Stimulated activated CD8-positive, alpha-beta memory T cell treated with anti-CD3 and anti-CD28 coated beads, Interleukin-7, amount 100 ng/mL, for 48 hours (primary cell): ENCODE results near the gene ARF3.
"Not testable (repeated sequence)": the region's sequence is repeated elsewhere in the genome, so short reads cannot be mapped to it uniquely, and the experiment has no call there.

ENCODE experiments used
- DNase-seq, 2 donors: peaks; one replicate each; pipeline ENCODE4 v3.0.0-alpha.2; 2020; ENCODE audit warnings: low read depth in 1 of 2; ENCODE audit errors: extremely low read depth in 1 of 2

Gene ARF3

DNA sequence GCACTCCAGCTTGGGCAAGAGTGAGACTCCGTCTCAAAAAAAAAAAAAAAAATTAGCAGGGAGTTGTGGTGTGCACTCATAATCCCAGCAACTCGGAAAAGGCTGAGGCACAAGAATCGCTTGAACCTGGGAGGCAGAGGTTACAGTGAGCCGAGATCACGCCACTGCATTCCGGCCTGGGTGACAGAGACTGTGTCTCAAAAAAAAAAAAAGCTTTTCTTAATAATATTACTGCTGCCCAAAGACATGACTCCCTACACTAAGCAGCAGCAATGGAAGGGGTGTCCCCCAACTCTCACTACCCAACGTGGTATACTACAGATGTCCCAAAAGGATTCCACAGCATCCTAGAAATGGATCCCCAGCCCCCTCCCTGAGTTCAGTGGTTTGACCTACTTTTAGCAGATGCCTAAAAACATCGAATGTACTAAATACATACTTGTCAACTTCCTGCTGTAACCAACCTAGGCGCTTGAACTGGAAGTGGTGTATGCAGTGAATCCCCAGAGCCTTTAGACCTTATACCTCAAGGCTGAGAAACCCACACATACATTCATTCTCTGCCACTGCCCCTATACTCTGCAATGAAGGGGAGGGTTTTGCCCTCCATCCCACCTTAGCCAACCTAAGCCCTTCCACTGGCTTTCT, 23.5 kb downstream of the ARF3 start:
- no peak for DNase-seq

DNA sequence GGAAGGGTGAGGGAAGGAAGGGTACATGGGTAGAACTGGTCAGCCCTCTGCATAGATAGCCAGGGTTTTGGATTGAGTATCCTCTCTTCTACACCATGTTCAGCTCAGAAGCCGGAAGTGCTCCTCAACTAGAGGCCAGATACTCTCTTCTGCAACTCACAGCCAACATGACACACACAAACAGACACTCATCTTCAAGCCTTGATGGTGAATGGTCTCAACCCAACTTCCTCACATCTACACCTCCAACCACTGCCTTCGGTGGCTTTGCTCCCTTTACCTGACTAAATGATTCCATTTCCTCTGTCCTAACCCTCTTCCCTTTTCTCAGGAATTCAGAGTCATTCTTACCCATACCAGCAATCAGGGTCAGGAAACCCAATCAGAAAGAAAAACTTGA, 24.4 kb downstream of the ARF3 start:
- no peak for DNase-seq

DNA sequence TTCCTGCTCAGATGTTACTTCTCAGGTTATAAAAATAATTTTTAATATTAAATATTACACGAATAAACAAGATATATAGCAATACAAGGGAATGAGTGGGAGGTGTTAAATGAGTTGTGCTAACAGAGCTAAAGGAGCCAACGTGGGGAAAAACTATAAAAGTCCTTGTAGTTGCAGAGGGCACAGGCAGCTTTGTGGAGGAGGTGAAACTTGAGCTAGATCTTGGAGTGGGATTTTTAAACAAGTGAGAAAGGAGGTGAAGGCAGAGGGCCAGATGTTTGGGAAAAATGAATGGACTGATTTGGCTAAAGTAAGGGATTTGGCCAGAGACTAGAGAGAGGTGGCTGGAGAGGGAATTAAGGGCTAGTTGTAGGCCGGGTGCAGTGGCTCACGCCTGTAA, 26.8 kb downstream of the ARF3 start:
- DNase-seq, result no peak

DNA sequence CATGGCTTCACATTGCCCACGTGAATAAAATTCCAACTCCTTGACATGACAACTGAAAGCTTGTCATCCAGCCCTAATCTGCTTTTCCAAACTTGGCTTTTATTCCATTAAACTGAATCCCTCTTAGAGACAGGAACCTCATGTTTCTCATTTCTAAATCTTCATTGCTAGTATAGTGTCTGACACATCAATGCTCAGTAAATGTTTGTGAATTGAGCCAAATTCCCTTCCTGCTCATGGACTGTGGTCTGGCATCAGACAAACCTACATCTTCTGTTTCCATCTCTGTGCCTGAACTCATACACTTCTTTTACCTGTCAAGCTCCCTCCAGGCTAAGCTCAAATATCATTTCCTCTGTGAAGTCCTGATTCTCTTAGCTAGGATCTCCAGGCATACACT, 27.7 kb downstream of the ARF3 start:
- DNase-seq, result no peak

DNA sequence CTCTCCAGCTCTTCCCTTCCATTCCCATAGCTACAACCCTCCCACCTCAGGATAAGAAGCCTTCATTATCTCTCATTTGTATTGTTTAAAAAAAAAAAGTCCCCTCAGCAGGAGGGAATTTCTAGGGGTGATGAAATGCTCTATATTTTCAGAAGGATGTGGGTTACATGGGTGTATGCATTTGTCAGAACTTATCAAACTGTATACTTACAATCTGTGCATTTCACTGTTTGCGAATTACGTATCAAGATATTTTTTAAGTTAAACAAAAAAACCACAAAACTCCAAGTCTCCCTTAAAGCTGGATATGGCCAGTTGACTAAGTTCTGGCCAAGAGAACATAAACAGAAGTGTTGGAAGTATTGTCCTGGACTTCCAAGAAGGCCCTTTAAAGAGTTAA, 30.0 kb downstream of the ARF3 start:
- no peak for DNase-seq

- peak; percentile 68 to 78 for DNase-seq
Measured at GRCh38 chr12:48925304-48926011, 31.8 kb downstream of the ARF3 start, which contains the start of gene FKBP11. Gene FKBP11 (minus strand): TSS chr12:48925492. CDS start chr12:48925428, 64 bp downstream.

GRCh38 chr12:48924617-48925303, 32.5 kb downstream of the ARF3 start:
- peak; percentile 57 to 63 for DNase-seq

DNA sequence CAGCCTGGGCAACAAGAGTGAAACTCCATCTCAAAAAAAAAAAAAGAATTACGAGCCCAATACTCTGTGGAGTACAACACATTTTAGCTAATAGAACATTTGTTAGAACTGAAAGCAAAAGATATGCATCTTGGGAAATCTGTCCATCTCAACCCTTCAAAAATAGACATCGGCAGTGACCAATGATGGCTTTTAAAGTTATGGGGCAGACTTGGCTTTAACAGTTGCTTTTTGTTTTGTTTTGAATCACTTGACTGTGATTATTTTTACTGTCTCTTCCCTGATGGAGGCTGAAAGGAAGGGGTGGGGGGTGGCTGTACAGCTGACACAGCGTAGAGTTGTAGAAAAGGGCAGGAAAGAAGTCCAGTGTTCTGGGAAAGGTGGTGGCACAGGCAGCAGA, 34.2 kb downstream of the ARF3 start:
- DNase-seq, result no peak

- DNase-seq, result no peak
Measured at GRCh38 chr12:48917857-48918537, 39.3 kb downstream of the ARF3 start.

GRCh38 chr12:48910196-48910595, 47.1 kb downstream of the ARF3 start:
- no peak for DNase-seq

GRCh38 chr12:48909698-48910097, 47.6 kb downstream of the ARF3 start:
- not testable (repeated sequence) for DNase-seq

DNA sequence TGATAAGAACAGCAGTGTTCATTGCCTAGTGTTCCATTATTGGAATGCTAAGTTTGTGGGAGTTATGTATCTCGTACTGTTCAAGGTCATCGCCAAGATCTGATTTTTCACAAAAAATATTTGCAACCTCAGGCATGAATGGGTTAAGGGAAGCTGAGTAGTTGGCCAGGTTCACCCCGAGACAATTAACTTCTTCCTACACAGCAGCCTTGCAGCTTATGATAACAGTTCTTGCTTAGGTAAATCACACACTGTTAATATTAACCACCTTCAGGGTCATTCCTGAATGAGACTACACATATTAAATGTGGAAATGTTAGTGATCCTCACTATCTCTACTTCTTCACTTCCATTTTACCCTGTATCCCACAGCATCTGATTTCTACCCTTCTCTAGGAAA, 50.0 kb downstream of the ARF3 start:
- no peak for DNase-seq

DNA sequence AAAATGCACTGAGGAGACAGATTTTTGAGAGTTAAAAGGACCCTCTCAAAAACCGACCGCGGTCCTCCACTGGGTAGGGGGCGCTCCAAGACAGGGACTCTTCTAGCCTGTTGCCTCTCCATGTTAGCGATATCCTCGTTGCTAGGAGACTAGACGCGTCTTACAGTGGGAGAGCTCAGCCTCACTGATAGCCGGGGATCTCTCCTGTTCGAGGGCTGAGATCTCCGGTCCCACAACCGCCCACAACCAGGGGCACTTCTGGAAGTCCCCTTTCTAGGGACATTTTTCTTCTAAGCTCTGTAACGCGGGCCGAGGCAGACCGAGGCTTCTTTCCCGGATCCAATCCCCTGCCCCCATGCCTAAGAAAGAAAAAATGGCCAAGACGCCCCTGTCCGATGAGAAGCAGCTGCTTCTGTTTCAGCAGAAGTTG, 53.3 kb downstream of the ARF3 start:
- DNase-seq, result peak; percentile 48 to 78

DNA sequence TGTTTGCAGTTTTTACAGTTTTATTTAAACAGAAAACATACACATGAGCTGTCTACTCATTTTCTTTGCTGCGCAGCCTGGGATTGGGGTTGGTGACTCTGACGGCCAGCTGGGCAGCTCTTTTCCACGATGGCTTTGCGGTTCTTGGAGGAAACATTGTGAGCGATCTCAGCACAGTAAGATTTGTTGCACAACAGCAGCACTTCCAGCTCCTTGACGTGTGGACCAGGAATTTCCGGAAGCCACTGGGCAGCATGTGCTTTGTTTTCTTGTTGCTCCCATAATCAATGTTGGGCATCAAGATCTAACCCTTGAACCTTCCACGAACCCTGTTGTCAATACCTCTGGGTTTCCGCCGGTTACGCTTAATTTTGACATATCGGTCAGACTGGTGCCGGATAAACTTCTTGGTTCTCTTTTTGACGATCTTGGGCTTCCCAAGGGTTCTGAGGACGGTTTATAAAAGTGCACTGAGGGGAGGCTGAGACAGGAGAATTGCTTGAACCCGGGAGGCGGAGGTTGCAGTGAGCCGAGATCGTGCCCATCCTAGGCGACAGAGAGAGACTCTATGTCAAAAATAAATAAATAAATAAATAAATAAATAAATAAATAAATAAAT, 53.8 kb downstream of the ARF3 start:
- DNase-seq, result no peak

- no peak for DNase-seq
Measured at GRCh38 chr12:48901278-48901677, 56.0 kb downstream of the ARF3 start.

DNA sequence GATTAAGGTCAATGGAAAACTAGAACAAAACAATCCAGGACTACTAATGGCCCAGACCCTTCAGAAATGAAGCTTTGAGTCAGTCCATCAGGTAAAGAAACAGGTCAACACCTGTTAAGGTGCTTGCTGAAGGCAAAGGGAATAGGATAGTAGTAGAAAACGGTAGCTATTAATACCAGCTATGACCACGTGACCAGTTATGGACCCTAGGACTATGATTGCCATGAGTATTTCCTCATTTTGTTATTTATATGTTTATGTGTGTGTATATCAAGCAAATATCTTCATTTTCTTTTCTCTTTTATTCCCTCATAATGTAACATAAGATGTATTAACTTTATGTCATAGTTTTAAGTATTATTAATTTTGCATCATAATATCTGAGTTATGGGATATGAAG, 57.6 kb downstream of the ARF3 start:
- DNase-seq, result no peak

DNA sequence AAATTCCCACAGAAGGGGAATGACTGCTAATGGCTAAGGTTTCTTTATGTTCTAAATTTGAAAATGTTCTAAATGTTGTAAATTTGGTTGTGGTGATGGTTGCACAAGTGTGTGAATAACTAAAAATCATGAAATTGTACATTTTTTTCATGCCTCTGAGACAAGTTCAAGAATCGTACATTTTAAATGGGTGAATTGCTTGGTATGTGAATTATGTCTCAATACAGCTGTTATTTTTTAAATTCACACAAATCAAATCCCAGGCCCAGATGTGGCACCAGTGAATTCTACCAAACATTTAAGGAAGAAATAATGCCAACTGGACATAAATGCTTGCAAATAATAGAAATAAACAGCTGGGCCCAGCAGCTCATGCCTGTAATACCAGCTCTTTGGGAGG, 63.0 kb downstream of the ARF3 start:
- DNase-seq, result no peak

DNA sequence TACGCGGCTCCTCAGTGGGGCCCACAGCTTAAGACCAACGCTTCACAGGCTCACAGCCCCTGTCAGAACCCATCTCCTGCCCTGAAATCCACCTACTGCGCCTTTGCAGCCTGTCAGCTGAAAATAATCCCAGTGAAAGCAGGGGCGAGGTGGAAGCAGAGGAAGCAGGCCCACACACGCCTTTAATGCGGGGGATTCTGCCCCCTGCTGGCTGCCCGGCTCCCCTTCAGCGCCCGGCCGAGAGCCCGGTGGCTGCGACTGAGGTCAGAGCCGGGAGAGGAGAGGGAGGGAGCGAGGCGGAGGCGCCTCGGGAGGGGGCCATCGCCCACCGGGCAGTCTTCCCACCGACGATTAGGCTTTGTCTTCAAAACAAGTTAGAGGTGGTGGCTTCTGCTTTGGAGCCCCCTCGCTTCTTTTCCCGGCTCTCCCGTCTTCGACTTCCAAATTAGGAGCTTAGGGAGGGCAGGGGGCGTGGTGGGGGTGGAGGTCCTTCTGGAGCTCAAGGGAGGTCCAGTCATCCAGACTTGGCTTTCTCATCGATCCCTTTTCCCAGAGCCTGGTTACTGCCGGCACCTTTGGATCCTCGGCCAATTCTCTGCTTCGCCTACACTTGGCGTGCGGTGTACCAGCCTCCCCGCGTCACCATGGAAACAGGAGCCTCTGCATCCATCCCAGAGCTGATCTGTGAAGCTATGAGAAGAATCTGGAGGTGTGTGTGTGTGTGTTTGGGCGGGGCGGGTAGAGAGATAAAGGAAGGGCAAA, 66.4 kb downstream of the ARF3 start:
- peak; percentile 53 to 55 for DNase-seq

DNA sequence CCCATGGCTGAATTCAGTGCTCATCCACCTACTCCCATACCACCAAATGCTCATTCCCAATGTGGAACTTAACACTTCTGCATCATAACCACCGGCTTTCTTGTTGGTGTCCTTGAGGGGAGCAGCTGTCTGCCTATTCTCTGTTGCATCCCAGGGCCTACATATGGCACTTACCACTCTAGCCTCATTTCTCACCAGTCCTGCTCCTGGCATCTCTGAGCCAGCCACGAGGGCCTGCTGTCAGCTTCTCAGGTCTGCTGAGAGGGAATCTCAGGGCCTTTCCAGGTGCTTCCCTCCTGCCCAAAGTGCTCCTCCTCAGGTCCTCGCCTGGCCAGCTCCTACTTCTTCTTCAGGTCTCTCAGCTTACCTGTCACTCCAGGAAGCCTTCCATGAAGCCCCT, 67.6 kb downstream of the ARF3 start:
- no peak for DNase-seq
